GM21529 (cell line): Measurements from ENCODE around the gene GPD2.
A peak's percentile ranks its signal among the peaks of the same experiment; 100 is the strongest.

ENCODE experiments used
- ATAC-seq: cut with Tn5 transposase; IDR thresholded peaks from one replicate; pipeline ENCODE4 v1.9.1; 2021; ENCODE audit not compliant: unreplicated experiment

GPD2 gene

DNA sequence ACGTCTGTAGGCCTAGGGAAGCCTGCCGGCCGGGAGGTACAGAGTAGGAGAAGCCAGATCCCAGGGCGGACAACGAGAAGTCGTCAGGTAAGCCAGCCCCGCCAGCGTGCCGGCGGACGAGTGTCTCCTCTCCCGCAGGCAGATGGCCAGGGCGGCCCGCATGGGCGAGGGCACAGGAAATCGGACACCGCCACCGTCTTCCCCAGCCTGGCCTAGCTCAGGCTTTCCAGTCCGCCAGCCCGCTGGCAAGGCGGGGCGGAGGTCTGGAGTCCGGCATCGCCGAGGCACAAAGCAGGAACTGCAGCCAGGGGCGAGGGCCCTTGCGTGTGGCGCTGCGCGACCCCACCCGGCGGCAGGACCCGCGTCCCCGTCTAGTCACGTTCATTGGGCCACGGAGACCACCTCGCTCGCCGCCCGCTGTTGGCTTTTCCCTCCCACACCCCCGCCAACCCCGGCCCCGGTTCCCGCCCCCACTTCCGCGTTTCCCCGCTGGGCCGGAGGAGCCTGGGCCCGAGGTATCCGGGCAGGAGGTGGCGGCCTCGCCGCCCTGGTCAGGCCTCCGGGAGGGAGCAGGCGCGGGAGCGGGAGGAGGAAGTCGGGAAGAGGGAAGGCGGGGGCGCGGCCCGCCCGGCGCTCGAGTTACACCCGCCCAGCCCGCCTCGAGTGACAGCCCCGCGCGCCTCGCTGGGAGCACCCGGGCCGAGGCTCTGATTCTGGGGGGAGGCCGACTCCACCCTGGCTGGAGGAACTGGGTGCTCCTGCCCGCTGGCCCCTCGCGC is at the start of gene GPD2:
Gene GPD2, plus strand, starts transcription at position 662 of the 779 bp plus-strand sequence. CDS start 39,727 bp downstream, outside the sequence.
- peak; percentile 50 for ATAC-seq

DNA sequence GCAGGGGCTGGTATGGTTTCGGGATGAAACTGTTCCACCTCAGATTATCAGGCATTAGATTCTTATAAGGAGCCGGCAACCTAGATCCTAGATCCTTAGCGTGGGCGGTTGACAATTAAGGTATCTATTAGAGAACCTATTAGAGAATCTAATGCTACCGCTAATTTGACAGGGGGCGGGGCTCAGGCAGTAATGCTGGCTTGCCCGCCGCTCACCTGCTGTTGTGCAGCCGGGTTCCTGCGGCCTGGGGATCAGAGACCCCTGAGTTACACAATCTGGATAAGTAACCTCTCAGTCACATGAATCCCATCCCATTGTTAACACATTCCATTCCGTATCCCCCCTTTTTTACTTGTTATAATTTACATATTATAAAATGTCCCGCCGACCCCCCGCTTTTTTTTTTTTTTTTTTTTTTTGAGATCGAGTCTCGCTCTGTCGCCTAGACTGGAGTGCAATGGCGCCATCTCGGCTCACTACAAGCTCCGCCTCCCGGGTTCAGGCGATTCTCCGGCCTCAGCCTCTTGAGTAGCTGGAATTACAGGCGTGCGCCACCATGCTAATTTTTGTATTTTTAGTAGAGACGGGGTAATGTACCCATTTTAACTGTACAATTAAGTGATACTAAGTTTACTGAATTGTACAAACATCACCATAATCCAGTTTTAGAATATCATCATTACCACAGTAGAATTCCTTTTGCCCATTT is 42.0 kb upstream of the GPD2 start:
- ATAC-seq, result no peak

- ATAC-seq, result peak; percentile 49
These were observed 40.1 kb upstream of the GPD2 start for GRCh38 chr2:156396126-156396525.

GRCh38 chr2:156397229-156397628 is 39.0 kb upstream of the GPD2 start:
- no peak for ATAC-seq

DNA sequence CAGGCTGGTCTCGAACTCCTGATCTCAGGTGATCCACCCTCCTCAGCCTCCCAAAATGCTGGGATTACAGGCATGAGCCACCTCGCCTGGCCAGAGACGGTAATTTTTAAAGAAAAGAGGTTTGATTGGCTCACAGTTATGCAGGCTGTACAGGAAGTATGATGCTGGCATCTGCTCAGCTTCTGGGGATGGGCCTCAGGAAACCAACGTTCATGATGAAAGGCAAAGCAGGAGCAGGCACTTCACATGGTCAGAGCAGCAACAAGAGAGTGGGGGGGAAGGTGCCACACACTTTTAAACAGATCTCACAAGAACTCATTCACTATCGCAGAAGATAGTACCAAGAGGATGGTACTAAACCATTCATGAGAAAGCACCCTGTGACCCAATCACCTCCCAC is 38.0 kb upstream of the GPD2 start:
- no peak for ATAC-seq

- no peak for ATAC-seq
These were observed 36.8 kb upstream of the GPD2 start for GRCh38 chr2:156399224-156399949.

- ATAC-seq, result peak; percentile 39
These were observed 36.1 kb upstream of the GPD2 start for GRCh38 chr2:156399950-156400705.

- peak; percentile 59 for ATAC-seq
These were observed 35.2 kb upstream of the GPD2 start for GRCh38 chr2:156400706-156401678.

GRCh38 chr2:156401861-156402260 is 34.3 kb upstream of the GPD2 start:
- ATAC-seq, result no peak

- no peak for ATAC-seq
These were observed 30.6 kb upstream of the GPD2 start for GRCh38 chr2:156405586-156405985.

GRCh38 chr2:156411835-156412234 is 24.3 kb upstream of the GPD2 start:
- ATAC-seq, result no peak

GRCh38 chr2:156421851-156422250 is 14.3 kb upstream of the GPD2 start:
- no peak for ATAC-seq

DNA sequence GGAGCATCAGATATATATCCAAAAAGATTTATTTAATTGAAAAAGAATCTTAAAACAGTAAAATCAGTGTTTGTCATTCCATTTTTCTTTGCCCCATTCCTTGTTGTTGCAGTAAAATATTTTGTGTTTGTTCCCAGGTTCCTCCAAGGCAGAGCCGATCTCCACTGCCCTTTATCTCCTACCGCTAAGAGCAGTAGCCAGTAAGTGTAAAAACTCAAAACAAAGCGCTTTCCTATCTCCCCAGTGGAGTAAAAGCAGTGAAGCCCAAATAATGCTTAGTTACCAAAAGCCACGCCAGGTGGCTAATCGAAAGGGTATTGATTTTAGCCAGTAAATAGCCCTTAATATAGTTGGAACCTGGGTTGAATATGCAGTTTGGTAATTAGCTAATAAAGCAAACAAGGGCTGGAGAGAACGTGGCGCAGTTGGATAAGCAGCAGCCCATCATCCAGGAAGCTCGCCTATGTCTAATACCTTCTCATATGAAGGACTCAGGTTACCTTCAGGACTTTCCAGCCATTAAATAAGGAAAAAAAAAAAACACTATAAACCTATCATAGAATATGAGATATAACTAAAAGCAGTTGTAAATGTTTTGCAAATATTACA is 12.4 kb upstream of the GPD2 start:
- ATAC-seq, result no peak

DNA sequence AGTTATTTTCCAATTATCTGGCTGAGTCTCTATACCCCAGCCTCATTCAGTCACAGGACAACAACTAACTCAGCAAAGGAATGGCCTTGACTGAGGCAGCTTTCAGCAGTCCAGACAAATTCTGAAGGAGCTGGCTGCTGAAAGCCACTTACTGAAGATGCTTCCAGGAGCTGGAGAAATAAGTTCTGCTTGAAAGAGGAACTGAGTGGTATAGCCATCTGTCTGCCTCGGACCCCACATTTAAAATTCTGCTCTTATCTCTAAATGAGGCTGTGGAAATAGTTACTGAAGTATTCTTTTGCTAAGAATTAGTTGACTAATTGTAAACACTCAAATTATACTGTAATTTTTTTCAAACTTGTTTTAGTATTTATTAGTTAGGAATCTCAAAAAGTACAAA is 9.1 kb upstream of the GPD2 start:
- no peak for ATAC-seq

DNA sequence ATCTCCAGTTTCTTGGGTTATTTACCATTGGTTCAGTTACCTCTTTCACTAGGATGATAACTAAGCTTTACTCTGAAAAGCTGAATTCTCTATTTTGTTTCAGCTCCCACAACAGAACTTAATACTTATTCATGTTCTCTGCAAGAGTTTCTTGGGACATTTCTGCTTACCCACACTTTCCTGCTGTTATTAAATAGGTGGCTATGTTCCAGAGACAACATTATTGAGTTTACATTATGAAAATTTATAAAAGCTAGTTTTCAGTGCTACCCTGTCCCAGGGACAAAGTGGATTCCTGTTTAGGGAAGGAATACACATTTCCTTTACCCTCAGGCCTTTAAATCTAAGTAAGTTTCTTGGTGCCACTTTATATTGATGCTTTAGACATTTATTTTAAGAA is 7.0 kb upstream of the GPD2 start:
- no peak for ATAC-seq

DNA sequence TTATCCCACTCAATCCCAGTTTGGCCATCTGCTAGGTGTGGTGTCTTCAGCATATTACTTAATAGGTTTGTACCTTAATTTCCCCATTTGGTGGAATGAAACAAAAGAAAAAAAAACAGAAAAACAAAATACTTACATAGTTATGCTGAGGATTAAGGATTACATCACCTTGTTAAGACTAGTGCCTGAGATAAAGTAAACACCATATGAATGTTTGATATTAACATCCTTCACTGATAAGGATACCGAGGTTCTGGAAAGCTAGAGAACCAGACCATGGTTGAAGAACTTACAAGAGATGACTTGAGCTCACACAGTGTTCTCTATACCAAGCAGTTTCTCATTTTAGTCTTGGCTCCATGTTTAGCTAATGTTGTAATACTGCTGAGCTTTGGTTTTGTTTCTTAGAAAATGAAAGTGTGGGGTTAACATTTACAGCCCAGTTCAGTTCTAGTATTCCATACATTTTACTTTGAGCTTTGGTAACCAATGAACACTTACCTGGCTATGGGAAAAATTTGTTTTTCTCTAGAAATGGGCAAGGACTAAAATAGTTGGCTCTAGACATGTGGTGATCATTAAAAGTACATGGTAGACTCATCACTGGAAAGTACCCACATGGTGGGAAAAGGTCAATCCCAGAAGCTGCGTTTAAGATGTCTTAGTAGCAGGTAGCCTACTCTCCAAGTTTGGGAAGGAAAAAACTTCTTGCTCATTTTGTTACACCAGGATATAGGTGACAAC is 5.8 kb upstream of the GPD2 start:
- ATAC-seq, result peak; percentile 13

GRCh38 chr2:156430980-156431358 is 5.2 kb upstream of the GPD2 start:
- peak; percentile 71 for ATAC-seq

GRCh38 chr2:156434461-156435291 is 1.5 kb upstream of the GPD2 start:
- ATAC-seq, result no peak
